Measurements from ENCODE around the gene EDEM3.
A peak's percentile ranks its signal among the peaks of the same experiment; 100 is the strongest.
"Not testable (repeated sequence)": the region's sequence is repeated elsewhere in the genome, so short reads cannot be mapped to it uniquely, and the experiment has no call there.

The EDEM3 gene

DNA sequence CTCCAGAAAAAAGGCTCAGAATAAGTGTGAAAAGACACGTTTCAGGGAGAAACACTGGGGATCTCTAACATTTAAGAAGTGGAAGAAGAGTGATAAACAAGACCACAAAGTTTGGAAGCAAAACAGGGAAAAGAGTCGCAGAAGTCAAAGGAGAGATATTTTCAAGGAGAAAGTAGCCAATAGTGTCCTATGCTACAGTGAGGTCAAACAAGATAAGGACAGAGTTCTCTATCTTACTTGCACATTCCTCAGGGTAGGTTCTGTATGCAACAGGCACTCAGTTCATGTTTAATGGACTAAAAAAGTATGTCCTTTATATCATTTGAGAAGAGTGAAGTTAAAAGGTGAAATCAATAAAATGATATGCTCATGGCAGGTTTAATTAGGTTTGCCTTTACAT lies 13.8 kb upstream of the EDEM3 start:
- DNase-seq (ENCODE audit: low spot score): no peak

DNA sequence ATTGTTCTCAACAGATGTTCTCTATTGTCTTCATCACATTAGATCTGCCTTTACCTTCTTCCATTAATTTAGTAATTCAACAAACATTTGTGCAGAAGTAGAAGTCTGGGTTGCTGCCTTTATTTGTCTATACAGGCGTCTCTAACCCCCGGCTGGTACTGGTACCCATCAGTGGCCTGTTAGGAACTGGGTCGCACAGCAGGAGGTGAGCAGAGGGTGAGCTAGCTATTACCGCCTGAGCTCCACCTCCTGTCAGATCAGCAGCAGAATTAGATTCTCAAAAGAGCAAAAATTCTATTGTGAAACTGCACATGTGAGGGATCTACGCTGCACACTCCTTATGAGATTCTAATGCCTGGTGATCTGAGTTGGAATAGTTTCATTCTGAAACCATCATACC lies 12.9 kb upstream of the EDEM3 start:
- DNase-seq (ENCODE audit: low spot score): no peak

DNA sequence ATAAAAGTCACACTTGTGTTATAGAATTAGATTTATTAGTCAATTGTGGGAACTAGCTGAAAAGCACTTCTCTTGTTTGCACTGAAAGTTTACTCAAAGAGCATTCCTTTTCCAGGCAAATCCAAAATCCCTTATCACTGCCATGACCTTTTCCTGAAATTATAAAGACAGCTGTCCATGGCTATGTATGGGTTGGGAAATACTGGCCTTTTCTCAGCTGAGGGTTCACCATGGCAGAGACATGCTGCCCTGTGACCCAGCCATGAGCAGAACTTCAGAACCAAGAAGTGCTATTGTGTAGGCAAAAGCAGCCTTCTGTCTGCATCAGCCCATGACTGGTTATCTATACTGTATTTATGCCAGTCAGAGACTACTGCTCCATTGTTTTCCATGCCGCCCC lies 9.8 kb upstream of the EDEM3 start:
- no peak for DNase-seq (ENCODE audit: low spot score)

DNA sequence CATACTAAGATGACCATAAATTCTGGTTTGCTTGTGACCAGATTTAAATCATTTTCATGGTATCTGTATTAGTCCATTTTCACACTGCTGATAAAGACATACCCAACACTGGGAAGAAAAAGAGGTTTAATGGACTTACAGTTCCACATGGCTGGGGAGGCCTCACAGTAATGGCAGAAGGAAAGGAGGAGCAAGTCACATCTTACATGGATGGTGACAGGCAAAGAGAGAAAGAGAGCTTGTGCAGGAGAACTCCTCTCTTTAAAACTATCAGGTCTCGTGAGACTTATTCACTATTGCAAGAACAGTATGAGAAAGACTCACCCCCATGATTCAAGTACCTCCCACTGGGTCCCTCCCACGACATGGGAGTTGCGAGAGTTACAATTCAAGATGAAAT lies 8.9 kb upstream of the EDEM3 start:
- not testable (repeated sequence) for DNase-seq (ENCODE audit: low spot score)

DNA sequence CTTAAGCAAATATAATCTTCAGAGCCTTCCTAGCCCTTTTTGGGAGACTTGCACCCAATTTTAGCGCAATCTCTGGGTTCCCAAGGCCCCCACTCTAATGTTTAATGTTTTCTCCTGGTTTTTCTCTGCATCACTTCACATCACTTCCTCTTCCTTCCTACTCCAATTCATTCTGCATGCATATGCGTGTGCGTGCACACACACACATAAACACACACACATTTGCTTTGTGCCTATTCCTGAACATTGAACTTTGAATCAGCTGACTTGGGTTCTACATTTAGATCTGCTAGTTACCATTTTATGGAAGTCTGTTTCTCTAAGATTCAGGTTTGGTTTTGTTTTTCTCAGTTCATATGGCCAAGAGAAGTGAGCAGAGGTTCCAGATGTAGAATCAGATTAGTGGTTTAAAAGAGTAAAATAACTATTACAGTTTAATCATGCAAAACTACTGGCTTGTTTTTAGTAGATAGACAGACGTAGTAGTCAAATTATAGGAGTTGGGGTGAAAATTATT lies 7.4 kb upstream of the EDEM3 start:
- DNase-seq (ENCODE audit: low spot score): no peak

DNA sequence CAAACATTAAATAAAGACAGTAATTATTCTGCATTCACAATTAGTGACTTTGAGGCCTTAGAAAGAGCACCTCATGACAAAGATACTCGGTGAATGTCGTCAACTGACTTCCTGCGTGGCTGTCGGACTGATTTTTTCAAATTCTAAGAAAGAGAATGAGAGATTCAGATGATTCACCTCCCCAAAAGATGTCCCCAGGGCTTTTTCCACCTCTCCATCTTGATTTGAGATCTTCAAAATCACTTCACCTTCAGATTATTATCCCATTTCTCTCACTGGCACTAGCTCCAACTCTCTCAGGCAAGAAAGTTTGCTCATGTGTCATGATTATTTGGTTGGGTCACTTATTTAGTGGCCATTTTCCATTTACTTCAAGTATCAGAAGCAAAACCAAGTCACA lies 5.0 kb upstream of the EDEM3 start:
- no peak for DNase-seq (ENCODE audit: low spot score)

DNA sequence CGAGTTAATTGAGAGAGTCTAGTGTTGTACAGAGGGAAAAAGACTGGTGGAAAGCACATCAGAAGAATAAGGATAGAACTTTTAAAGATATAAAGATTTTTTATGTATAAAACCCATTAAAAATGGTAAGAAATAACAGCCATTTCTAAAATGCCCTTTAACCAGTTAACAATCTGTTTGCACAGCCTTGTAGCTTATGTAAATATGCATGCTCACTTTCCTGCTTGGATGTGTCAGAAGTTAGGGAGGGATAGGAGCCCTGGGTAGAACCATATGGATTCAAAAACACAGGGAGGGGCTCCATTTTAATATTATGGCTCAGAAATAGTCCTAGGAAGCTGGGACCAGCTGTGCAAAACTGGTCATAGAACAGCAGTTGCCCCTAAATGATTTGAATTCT lies 4.5 kb upstream of the EDEM3 start:
- no peak for DNase-seq (ENCODE audit: low spot score)

DNA sequence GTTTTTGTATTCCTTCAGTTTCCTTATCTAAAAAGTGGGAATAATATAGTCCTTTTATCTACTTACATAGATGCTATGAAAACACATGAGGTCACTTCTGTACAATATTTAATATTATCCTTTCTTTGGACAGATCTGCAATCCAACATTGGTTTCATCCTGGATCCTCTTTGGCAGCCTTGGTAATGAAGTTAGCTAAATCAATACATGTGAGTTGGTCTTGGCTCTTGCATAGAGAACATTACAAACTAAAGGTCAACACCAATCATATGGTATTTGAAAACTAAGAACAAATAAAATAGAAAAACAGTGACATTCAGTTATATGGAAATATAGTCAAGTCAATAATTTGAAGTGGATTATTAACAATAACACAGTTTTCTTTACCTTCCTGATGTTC lies 3.2 kb upstream of the EDEM3 start:
- DNase-seq (ENCODE audit: low spot score): no peak

DNA sequence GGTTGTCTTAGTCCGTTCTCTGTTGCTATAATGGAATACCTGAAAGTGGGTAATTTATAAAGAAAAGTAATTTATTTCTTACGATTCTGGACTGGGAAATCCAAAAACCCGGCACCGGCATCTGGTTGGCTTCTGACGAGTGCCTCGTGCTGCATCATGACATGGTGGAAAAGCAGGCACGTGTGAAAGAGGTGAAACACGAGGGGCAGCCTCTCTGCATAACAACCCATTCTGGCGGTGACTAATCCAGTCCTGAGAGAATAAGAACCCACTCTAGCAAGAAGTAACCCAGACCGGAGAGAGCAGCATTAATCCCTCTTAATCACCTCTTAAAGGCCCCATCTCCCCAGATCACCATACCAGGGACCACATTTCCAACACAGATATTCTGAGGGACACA lies 2.7 kb upstream of the EDEM3 start:
- no peak for DNase-seq (ENCODE audit: low spot score)

DNA sequence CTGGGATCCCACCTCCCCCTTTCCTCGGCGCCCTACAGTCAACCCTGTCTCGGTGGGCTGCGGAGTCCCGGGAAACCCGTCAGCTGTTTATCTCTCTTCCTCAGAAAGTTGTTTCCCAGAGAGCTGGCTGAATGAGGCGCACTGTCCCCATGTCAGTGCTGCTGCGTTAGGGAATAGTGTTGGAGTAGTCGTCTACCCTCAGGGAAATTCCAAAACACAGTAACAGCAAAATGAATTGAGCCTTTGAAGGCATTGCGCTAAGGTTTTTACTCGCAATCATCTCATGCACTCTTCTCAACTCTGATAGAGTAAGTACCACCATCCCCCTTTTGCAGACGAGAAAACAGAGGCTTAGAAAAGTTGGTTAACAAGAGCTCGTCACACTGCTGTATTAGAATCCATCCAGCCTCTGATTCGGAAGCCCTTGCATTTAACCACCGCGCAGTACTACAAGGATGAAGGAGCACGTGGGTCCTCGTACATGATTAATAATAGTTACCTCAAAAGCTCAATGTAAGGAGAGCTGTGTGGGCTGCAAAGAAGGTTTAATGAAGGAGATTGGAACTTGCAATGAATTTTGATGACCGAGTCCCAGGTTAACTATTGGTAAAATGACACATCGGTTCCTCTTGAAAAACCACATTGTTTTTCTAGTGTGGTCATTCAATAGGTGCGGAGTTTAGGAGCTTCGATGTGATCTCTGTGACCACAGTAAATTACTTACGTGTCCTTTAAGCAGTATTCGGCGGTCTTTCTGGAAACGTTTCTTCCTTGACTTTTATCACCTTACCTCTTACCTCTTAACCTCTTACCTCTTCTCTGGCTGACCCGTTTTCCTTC lies 788 bp upstream of the EDEM3 start:
- DNase-seq (ENCODE audit: low spot score): peak; percentile 58

DNA sequence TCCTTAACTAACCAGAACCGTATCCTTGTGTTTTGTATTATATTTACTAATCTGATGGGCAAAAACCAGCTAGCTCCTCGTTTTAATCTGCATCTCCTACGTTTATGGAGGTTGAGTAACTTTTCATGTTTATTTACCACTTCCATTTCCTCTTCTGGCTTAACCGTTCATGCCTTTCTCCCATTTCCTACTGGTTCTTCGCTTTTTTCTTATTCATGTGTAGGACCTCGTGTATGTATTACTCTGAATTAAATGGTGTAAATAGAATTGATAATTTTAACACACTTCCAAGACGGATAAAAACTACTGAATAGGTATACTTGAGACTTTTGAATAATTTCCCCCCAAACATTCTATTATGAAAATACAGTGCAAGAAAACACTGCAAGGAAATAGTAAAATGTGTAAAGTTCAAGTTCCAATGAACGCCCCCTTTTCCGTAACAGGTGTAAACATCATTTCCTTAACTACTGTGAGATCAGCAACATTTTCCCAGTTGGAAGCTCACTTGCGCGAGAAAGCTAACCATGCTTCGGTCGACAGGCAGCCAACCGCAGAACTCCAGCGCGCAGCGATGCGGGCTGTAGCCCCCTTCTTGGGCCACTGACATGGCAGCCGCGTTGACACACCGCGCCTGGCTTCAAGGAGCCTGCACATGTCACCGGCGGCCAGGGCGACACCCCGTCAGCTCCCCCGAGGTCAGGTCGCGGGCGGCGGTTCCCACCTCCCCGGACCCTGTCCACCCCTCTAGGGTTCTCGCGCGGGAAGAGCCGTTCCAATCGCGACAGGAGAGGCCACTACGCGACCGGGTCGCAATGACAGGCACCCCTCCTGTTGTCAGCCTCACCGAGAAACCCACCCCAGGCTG lies 816 bp downstream of the EDEM3 start:
- peak; percentile 37 for DNase-seq (ENCODE audit: low spot score)

DNA sequence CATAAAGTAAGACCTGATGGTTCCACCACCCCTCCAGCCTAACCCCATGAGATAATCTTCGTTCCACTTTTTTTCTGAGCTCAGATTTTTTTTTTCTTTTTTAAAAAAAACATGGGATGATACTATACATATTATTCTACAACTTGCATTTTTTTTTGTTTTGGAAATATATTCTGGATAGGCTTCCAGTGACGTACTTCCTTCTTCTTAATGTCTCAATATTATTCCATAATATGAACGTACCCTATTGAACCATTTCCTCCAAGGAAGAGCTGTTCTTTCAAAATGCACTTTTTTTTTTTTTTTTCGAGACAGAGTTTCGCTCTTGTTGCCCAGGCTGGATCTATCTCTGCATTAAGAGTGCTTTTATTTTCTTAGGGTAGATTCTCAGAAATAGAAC lies 1.5 kb downstream of the EDEM3 start:
- DNase-seq (ENCODE audit: low spot score): no peak

DNA sequence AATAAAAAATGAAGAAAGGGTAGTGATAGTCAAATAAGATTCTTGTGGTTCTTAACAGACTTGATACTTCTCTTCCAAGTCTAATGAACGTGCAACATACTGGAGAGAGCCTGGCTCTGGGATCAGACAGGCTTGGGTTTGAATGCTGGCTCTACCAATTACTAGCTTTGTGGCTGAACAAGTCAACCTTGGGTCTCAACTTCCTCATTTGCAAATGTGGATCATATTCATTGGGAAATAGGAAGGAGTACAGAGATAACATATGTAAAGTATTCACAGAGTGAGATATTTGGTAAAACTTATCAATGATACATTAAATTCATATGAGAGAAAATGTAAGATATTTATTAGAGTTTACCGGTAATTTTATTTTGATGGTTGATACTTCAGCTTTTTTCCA lies 2.0 kb downstream of the EDEM3 start:
- no peak for DNase-seq (ENCODE audit: low spot score)

DNA sequence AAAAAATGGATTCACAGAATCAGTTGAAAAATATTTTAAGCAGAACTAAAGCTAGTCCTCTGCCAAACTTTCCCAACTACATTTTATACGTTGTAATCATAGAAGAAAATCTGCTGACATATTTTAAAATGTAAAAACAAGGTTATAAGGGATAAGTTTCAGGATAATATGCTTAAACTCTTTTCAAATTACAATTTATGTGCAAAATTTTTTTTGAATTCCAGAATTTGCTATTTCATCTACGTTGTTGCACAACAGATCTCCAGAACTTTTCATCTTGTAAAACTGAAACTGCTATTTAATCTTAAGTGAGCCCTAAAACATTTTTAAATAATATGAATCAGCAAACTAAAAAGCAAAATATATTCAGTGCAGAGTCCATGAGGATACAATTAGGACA lies 5.9 kb downstream of the EDEM3 start:
- no peak for DNase-seq (ENCODE audit: low spot score)

DNA sequence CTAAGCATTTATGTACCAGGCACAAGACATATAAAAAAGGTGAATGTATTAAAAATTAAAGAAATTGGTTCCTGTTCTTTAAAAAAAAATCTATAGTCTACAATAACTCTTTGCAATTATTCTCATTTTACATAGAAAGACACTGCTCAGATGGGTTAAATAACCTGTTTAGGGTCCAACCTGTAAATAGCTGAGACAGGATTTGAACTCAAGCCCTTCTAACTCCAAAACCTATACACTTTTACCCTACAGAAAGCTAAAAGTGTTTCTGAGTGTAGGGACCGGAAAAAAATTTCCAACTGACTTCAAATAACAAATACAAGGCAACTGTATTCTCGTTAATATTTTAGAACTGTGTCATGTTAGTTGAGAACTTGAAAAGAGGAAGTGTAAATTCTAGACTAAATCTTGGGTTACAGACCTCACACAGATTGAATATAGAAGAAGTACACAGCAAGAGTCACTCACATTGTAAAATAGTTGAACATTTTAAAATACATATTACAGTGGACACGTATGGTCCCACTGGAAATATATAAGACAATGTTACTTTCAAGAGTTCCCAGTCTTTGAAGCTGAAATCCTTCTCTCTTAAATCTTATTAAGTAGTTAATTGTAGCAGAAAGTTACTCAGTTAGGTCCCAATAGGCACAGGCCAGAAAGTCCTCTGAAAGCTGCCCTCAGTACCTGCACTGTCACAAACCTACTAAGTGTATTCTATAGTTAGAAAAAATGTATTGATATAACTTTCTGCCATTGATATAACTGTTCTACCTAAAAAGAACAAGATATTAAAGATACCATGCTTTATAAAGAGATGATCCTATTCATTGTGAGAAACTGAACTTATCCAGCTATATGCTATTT lies 7.3 kb downstream of the EDEM3 start:
- no peak for DNase-seq (ENCODE audit: low spot score)

DNA sequence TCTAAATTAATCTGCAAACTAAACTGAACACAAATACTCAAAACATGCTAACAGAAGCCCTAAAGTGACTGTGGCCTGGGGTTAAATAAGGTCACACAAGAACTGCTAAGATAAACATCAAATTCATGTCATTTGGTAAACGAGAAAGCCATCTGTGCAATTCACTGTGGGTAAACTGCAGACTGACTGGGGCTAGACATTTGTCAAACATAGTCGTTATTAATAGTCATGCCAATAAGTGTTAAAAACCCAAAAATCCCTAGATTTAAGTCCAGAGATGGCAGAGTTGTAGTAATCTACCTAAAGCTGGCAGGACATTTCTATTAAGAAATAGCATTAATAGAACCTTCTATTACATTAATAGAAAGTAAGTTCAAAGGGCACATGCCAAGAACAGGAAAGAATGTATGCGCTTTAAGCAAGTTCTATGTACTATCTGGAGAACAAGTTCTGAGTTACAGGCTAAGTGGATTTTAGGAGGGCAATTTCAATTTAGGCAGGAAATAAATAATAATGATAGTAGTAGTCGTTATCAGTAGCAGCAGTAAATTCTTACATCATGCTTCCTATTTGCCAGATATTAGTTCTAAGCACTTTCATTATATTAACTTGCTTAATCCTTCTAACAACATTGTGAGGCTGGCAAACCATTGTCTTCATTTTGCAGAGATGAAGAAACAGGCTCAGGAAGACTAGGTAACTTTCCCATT lies 8.6 kb downstream of the EDEM3 start:
- DNase-seq (ENCODE audit: low spot score): no peak

DNA sequence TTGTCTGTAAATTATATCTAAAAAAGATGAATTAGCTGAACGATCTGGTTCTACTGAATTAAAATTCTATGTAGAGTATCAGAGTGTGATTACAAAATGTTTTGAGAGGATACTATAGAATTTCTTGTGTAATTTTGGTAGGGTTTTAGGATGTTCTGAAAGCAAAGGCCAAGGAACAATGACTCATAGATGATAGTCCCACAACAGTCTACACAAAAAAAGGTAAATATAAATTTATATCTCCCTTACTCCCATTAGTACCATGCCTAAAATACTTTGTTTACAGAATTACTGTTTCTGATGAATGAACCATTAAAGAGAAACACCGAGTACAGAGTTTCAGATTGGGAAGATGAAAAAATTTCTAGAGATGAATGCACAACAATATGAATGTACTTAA lies 9.5 kb downstream of the EDEM3 start:
- DNase-seq (ENCODE audit: low spot score): no peak

DNA sequence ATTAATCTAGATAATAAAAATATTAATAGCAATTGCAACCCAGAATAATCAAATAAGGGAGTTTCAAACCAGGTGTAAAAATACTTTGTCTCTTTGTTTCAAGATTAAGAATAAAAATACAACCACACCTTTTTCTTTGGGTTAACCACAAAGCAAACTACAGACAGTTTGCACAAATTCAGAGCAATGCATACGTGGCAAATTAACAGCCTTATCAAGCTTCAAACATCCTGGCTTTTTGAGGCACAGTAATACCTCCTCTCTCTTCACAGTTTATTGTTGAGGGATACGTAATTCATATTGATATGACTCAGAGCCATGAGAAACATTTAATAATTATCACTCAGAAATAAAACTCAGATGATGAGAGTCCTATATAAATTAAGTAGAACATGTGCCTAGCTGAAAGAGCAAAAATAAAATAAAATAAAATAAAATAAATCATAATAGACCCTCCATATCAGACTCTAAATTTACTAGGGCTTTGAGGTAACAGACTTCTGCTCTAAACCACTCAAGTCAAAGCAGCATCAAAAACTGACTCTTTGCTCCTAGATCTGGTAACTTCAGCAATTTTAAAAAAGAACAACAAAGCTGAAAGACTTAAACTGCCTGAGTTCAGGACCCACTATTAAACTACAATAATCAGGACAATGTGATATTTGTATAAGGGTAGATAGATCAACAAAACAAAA lies 11.4 kb downstream of the EDEM3 start:
- no peak for DNase-seq (ENCODE audit: low spot score)

DNA sequence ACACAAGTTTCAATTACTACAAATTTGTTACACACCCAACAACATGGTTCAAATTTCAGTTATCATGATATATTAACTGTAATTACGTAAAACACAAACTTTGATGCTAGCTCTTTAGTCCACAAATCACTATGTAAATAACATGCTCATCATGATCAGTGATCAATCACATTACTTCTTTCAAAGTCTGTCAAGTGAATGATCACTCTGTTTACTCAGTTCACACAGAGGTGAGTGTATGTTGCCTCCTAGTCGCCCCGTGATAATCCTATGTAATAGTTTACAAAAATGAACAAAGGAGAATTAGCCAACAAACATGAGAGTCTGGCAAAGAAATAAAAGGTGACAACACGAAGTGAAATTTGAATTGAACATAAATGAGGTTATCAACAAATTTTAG lies 14.3 kb downstream of the EDEM3 start:
- no peak for DNase-seq (ENCODE audit: low spot score)

DNA sequence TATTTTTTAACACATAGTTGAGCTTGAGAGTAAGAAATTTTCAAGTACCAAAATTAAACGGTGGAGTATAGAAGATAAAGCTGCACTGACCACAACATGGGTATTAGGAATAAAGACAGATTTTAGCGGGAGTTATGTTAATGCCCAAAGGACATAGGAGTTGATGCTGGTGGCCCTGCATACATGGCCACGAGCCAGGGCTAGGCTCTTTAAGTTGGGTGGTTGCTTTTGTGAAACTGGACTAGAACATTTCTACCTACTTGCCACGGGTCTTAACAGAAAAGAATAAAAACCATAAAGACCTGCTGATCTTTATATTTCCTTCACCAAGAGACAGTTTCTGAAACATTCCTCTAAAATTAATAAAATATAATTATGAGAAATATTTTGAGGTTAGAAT lies 14.9 kb downstream of the EDEM3 start:
- DNase-seq (ENCODE audit: low spot score): no peak

DNA sequence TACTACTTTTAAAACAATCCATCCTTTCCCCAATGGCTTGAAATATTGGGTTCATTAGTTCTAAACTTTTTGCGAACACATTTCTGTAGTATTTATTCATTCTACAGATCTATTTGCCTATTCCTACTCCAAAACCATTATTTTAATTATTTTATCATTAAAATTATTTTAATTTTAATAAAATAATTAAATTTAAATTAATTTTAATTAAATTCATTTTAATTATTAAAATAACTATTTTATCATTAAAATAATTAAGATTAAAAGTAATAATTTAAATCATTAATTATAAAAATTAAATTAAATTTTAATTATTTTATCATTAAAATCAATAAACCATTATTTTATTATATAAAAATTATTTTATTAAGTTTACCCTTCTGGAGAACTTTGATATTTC lies 15.6 kb downstream of the EDEM3 start:
- no peak for DNase-seq (ENCODE audit: low spot score)
